GM19395 (cell line): ENCODE data around the gene NEK3.
"Not testable (repeated sequence)": the region's sequence is repeated elsewhere in the genome, so short reads cannot be mapped to it uniquely, and the experiment has no call there.

Experiments
- ATAC-seq: cut with Tn5 transposase; IDR thresholded peaks from one replicate; pipeline ENCODE4 v1.9.1; 2021; ENCODE audit warnings: mild to moderate bottlenecking, moderate library complexity; ENCODE audit not compliant: unreplicated experiment

Gene NEK3

GRCh38 chr13:52127378-52127777, 32.0 kb downstream of the NEK3 start:
- ATAC-seq: peak; percentile 27

- ATAC-seq: no peak
Observed at GRCh38 chr13:52125547-52125946, 33.9 kb downstream of the NEK3 start.

- ATAC-seq: no peak
Observed at GRCh38 chr13:52118595-52118994, 40.8 kb downstream of the NEK3 start.

- no peak for ATAC-seq
Observed at GRCh38 chr13:52118095-52118494, 41.3 kb downstream of the NEK3 start.

- no peak for ATAC-seq
Observed at GRCh38 chr13:52112591-52112990, 46.8 kb downstream of the NEK3 start.

GRCh38 chr13:52109116-52109670, 50.2 kb downstream of the NEK3 start:
- no peak for ATAC-seq

- no peak for ATAC-seq
Observed at GRCh38 chr13:52105841-52106240, 53.6 kb downstream of the NEK3 start.

- no peak for ATAC-seq
Observed at GRCh38 chr13:52104624-52105023, 54.8 kb downstream of the NEK3 start.

- ATAC-seq: no peak
Observed at GRCh38 chr13:52103386-52103785, 56.0 kb downstream of the NEK3 start.

GRCh38 chr13:52102423-52102822, 57.0 kb downstream of the NEK3 start:
- not testable (repeated sequence) for ATAC-seq

- ATAC-seq: no peak
Observed at GRCh38 chr13:52097197-52097596, 62.2 kb downstream of the NEK3 start.

- no peak for ATAC-seq
Observed at GRCh38 chr13:52096748-52097147, 62.6 kb downstream of the NEK3 start.

GRCh38 chr13:52096062-52096461, 63.3 kb downstream of the NEK3 start:
- ATAC-seq: no peak

- ATAC-seq: no peak
Observed at GRCh38 chr13:52092087-52092486, 67.3 kb downstream of the NEK3 start.

- no peak for ATAC-seq
Observed at GRCh38 chr13:52091473-52091872, 67.9 kb downstream of the NEK3 start.

GRCh38 chr13:52085421-52085820, 74.0 kb downstream of the NEK3 start:
- ATAC-seq: no peak

- not testable (repeated sequence) for ATAC-seq
Observed at GRCh38 chr13:52084981-52085380, 74.4 kb downstream of the NEK3 start.
